ENCODE measurements around the gene ABHD5. TPM values are rescaled to one million over a fixed set of nuclear protein-coding genes. Genes with fewer than 3 reads are reported as not detected.

The ABHD5 gene
- total RNA-seq, 1 donor = 37.6 TPM

DNA sequence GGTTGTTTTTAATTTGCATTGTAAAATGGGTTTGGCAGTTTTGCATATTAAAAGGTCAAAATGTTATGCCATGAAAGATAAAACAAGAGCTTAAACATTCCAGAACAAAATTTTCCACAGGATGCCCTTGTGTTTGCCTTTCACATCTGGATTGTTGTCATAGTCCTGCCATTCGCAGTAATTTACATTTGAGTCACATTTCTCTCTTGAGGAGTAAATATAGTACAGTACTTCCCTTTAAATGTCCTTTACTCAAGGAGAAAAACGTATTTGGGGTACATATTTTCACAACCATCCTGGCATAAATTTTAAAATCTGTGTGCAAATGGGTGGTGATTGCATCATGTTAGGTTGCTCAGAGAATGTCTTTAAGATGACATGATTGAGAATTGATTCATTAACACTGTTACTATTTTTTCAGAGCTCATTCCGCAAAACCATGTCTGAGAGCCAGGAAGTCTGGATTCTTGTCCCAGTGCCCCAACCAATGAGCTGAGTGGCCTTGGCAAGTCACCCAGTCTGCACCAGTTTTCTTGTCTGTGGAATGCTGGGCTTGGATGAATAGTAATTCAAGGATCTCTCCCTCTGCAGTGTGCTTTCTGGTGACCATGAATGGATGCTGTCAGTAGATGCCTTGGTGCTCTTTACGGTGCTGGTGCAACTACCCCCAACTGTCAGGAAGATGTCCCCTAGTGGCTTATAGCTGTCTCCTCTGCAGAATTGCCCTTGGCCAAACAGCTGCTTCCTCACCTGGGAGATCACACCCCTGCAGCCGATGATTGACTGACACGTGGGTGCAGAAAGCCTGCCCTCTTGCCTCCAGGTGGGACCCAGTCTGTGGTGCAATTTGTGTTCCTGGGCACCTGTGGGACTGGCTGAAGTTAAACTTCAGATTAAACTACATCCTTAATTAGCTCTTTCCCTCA, 43.0 kb downstream of the ABHD5 start:
- TF ChIP-seq, protein P1, sequence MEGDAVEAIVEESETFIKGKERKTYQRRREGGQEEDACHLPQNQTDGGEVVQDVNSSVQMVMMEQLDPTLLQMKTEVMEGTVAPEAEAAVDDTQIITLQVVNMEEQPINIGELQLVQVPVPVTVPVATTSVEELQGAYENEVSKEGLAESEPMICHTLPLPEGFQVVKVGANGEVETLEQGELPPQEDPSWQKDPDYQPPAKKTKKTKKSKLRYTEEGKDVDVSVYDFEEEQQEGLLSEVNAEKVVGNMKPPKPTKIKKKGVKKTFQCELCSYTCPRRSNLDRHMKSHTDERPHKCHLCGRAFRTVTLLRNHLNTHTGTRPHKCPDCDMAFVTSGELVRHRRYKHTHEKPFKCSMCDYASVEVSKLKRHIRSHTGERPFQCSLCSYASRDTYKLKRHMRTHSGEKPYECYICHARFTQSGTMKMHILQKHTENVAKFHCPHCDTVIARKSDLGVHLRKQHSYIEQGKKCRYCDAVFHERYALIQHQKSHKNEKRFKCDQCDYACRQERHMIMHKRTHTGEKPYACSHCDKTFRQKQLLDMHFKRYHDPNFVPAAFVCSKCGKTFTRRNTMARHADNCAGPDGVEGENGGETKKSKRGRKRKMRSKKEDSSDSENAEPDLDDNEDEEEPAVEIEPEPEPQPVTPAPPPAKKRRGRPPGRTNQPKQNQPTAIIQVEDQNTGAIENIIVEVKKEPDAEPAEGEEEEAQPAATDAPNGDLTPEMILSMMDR (IDR thresholded peaks at IDR 0.05; ENCODE audit: extremely low read depth, low read depth, low read length) = no peak
- H3K36me3 ChIP-seq (ENCODE audit: insufficient read depth, low read length) = no peaks in the 10 kb centered on the region
- no peak overlapping the region for H2AFZ ChIP-seq (ENCODE audit: low read length)
- no peaks in the 10 kb centered on the region for H3K27me3 ChIP-seq (ENCODE audit: insufficient read depth, low read length)
- H3K79me2 ChIP-seq (ENCODE audit: insufficient read depth, low read length) = no peaks in the 10 kb centered on the region
- H4K20me1 ChIP-seq (ENCODE audit: insufficient read depth, low read length) = no peaks in the 10 kb centered on the region
- H3K4me2 ChIP-seq (ENCODE audit: insufficient read depth, low read length) = peak overlapping the region; percentile 64
- H3K27ac ChIP-seq (ENCODE audit: low read depth, low read length) = peak overlapping the region; percentile 54
- no peak overlapping the region for H3K4me3 ChIP-seq (ENCODE audit: insufficient read depth, low read length)
- DNase-seq (ENCODE audit: insufficient read length, low spot score, missing footprints) = no peak
- peaks cover 46% of the 10 kb centered on the region for H3K4me1 ChIP-seq (ENCODE audit: insufficient read depth, low read length)
- no peaks in the 10 kb centered on the region for H3K9me3 ChIP-seq (ENCODE audit: low read depth, low read length)

DNA sequence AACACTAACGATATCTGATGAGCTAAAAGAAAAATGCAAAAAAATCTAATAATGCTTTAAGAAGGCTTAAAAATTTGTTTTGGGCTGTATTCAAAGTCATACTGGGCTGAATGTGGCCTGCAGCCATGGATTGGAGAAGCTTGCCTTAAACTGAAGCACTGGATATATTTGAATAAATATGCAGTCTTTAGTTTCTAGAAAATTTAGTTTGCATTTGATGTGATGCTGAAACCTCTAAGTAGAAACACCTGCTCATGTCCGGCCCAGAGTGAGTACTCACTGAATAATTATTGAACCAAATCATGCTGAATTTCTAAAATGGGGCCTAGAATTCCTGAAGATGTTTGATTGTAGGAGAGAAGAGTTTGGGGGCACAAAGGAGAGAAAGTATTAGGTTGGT, 43.9 kb downstream of the ABHD5 start:
- Histone ChIP-seq H2AFZ (ENCODE audit: low read length) (no peak overlapping the region), H3K27me3 (ENCODE audit: insufficient read depth, low read length) (no peaks in the 10 kb centered on the region), H3K36me3 (ENCODE audit: insufficient read depth, low read length) (no peaks in the 10 kb centered on the region), H4K20me1 (ENCODE audit: insufficient read depth, low read length) (no peaks in the 10 kb centered on the region), H3K27ac (ENCODE audit: low read depth, low read length) (no peak overlapping the region), H3K4me1 (ENCODE audit: insufficient read depth, low read length) (peaks cover 36% of the 10 kb centered on the region), H3K4me3 (ENCODE audit: insufficient read depth, low read length) (no peak overlapping the region), H3K79me2 (ENCODE audit: insufficient read depth, low read length) (no peaks in the 10 kb centered on the region), H3K4me2 (ENCODE audit: insufficient read depth, low read length) (no peak overlapping the region), H3K9me3 (ENCODE audit: low read depth, low read length) (no peaks in the 10 kb centered on the region)
- DNase-seq (ENCODE audit: insufficient read length, low spot score, missing footprints) = no peak
- TF ChIP-seq, protein P1 (IDR thresholded peaks at IDR 0.05; ENCODE audit: extremely low read depth, low read depth, low read length) = no peak

DNA sequence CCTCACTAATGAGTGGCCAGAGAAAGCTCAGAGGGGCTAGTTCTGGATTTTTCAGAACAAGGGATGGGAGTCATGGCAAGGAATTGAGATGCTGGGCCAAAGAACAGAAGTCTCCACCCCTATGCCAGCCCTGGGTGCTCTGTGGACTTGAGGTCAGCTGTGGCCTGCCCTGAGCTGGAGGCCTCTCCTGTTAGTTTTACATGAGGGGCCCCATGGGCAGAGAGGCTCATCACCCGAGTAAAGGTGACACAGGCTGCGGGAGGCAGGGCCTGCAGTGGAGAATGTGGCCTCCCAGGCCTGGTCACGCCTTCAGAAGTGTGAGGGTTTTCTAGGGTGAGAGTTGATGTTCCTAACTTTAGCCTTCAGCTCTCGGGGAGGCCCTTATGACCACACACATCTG, 44.9 kb downstream of the ABHD5 start:
- Histone ChIP-seq H3K27me3 (ENCODE audit: insufficient read depth, low read length) (no peaks in the 10 kb centered on the region), H3K4me1 (ENCODE audit: insufficient read depth, low read length) (peaks cover 33% of the 10 kb centered on the region), H3K79me2 (ENCODE audit: insufficient read depth, low read length) (no peaks in the 10 kb centered on the region), H4K20me1 (ENCODE audit: insufficient read depth, low read length) (no peaks in the 10 kb centered on the region), H3K4me2 (ENCODE audit: insufficient read depth, low read length) (no peak overlapping the region), H3K4me3 (ENCODE audit: insufficient read depth, low read length) (no peak overlapping the region), H2AFZ (ENCODE audit: low read length) (no peak overlapping the region), H3K27ac (ENCODE audit: low read depth, low read length) (no peak overlapping the region), H3K36me3 (ENCODE audit: insufficient read depth, low read length) (no peaks in the 10 kb centered on the region), H3K9me3 (ENCODE audit: low read depth, low read length) (no peaks in the 10 kb centered on the region)
- TF ChIP-seq, protein P1 (IDR thresholded peaks at IDR 0.05; ENCODE audit: extremely low read depth, low read depth, low read length) = no peak
- no peak for DNase-seq (ENCODE audit: insufficient read length, low spot score, missing footprints)

Data from osteoblast (primary cell).